DND-41 (cell line): ENCODE results near the gene PYCR2.

Experiments used
- ATAC-seq: fragments of 200-7000 bp; cut with Tn5 transposase; 3 replicates; pipeline ENCODE4 v1.9.1; 2021; ENCODE audit warnings: low read depth; ENCODE audit not compliant: insufficient read depth
- DNase-seq: peaks from one replicate; pipeline ENCODE4 v3.0.0-alpha.2; 2020
- H2AFZ ChIP-seq: 2 replicates; pipeline ENCODE4 v1.6.0; 2012; ENCODE audit warnings: low read depth, low read length
- H3K27ac ChIP-seq: 2 replicates; pipeline ENCODE4 v1.5.1; 2012; ENCODE audit warnings: low read length, inconsistent platforms
- H3K27me3 ChIP-seq: fragments of 200-600 bp; sonication (generic); 2 replicates; pipeline ENCODE4 v1.6.0; 2012; ENCODE audit warnings: low read length, mild to moderate bottlenecking, inconsistent platforms; ENCODE audit not compliant: insufficient read depth, poor library complexity
- H3K36me3 ChIP-seq: 2 replicates; pipeline ENCODE4 v1.5.1; 2012; ENCODE audit warnings: low read length, inconsistent platforms; ENCODE audit not compliant: insufficient read depth
- H3K4me1 ChIP-seq: 2 replicates; pipeline ENCODE4 v1.5.1; 2012; ENCODE audit warnings: mild to moderate bottlenecking, low read length; ENCODE audit not compliant: insufficient read depth
- H3K4me2 ChIP-seq: 2 replicates; pipeline ENCODE4 v1.6.0; 2012; ENCODE audit warnings: mild to moderate bottlenecking, moderate library complexity, low read length, inconsistent platforms; ENCODE audit not compliant: insufficient read depth
- H3K4me3 ChIP-seq, 2 experiments: fragments of 200-600 bp in 1 of 2; shearing (Covaris generic) in 1 of 2; 2 replicates each; pipeline ENCODE4 v1.5.1; 2012 to 2016; ENCODE audit warnings: inconsistent platforms in 2 of 2, low read length in 2 of 2, mild to moderate bottlenecking in 2 of 2, low read depth in 1 of 2, moderate library complexity in 1 of 2
- H3K79me2 ChIP-seq: 2 replicates; pipeline ENCODE4 v1.6.0; 2012; ENCODE audit warnings: low read length, inconsistent platforms; ENCODE audit not compliant: insufficient read depth
- H3K9ac ChIP-seq: 2 replicates; pipeline ENCODE4 v1.6.0; 2012; ENCODE audit warnings: low read depth, mild to moderate bottlenecking, inconsistent platforms, low read length, moderate library complexity
- H3K9me3 ChIP-seq: 2 replicates; pipeline ENCODE4 v1.5.1; 2012; ENCODE audit warnings: low read length, moderate library complexity, mild to moderate bottlenecking, inconsistent platforms; ENCODE audit not compliant: insufficient read depth, severe bottlenecking
- H4K20me1 ChIP-seq: 2 replicates; pipeline ENCODE4 v1.6.0; 2012; ENCODE audit warnings: low read length; ENCODE audit not compliant: insufficient read depth
- EZH2 ChIP-seq: IDR thresholded peaks from 3 replicates; pipeline ENCODE4 v1.6.1; 2012; ENCODE audit warnings: borderline replicate concordance, low read depth, mild to moderate bottlenecking, moderate library complexity, low read length, inconsistent platforms; ENCODE audit not compliant: severe bottlenecking
- TF ChIP-seq, protein P1 (sequence below): IDR thresholded peaks from 2 replicates; pipeline ENCODE4 v1.5.1; 2012; ENCODE audit warnings: borderline replicate concordance, low read length, moderate library complexity, mild to moderate bottlenecking; ENCODE audit not compliant: poor library complexity, severe bottlenecking; ENCODE audit errors: extremely low read depth

Gene PYCR2

GRCh38 chr1:225950905-225951497 is 27.0 kb upstream of the PYCR2 start:
- Histone ChIP-seq H3K79me2 (no peaks in the 10 kb centered on the region), H3K4me3 (no peak overlapping the region), H3K9ac (no peak overlapping the region), H2AFZ (no peak overlapping the region), H3K27ac (no peak overlapping the region), H3K36me3 (no peaks in the 10 kb centered on the region), H3K4me2 (no peak overlapping the region), H4K20me1 (no peaks in the 10 kb centered on the region), H3K27me3 (no peaks in the 10 kb centered on the region), H3K4me1 (no peaks in the 10 kb centered on the region), H3K9me3 (no peaks in the 10 kb centered on the region)
- TF ChIP-seq EZH2, result no peak
- DNase-seq, result no peak
- no peak for ATAC-seq

DNA sequence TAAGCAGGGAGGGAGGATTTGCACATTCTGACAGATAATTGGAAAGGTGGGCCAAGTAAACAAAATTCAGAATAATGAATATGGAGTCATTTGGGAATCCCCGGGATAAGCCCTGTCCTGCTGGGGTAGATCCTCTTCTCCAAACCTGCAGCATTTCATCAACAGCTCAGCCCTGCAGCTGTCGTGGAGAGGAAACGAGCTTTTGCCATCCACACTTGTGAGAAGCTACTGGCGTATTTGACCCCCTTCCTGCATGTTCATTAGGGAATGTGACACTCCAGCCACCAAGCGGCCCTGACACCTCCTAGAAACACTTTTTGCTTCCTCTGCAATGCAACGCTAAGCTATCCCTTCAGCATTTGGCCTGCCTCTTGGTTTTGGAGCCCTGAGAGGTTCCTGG is 25.0 kb upstream of the PYCR2 start:
- no peaks in the 10 kb centered on the region for H4K20me1 ChIP-seq

GRCh38 chr1:225946803-225947202 is 22.8 kb upstream of the PYCR2 start:
- Histone ChIP-seq H3K9ac (no peak overlapping the region), H3K4me2 (no peak overlapping the region), H3K36me3 (no peaks in the 10 kb centered on the region), H3K27ac (no peak overlapping the region), H3K9me3 (no peaks in the 10 kb centered on the region), H2AFZ (no peak overlapping the region), H4K20me1 (no peaks in the 10 kb centered on the region), H3K79me2 (no peaks in the 10 kb centered on the region), H3K4me3 (no peak overlapping the region), H3K27me3 (no peaks in the 10 kb centered on the region), H3K4me1 (no peaks in the 10 kb centered on the region)
- TF ChIP-seq, protein P1, sequence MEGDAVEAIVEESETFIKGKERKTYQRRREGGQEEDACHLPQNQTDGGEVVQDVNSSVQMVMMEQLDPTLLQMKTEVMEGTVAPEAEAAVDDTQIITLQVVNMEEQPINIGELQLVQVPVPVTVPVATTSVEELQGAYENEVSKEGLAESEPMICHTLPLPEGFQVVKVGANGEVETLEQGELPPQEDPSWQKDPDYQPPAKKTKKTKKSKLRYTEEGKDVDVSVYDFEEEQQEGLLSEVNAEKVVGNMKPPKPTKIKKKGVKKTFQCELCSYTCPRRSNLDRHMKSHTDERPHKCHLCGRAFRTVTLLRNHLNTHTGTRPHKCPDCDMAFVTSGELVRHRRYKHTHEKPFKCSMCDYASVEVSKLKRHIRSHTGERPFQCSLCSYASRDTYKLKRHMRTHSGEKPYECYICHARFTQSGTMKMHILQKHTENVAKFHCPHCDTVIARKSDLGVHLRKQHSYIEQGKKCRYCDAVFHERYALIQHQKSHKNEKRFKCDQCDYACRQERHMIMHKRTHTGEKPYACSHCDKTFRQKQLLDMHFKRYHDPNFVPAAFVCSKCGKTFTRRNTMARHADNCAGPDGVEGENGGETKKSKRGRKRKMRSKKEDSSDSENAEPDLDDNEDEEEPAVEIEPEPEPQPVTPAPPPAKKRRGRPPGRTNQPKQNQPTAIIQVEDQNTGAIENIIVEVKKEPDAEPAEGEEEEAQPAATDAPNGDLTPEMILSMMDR, result no peak
- TF ChIP-seq EZH2, result no peak
- ATAC-seq (no peak), DNase-seq (no peak)

More for the DNA sequence above, 25.0 kb upstream of the PYCR2 start:
- Histone ChIP-seq H3K27me3 (no peaks in the 10 kb centered on the region), H3K4me2 (no peak overlapping the region), H3K36me3 (no peaks in the 10 kb centered on the region), H3K4me3 (no peak overlapping the region), H3K79me2 (no peaks in the 10 kb centered on the region), H3K4me1 (no peaks in the 10 kb centered on the region), H2AFZ (no peak overlapping the region), H3K27ac (no peak overlapping the region), H3K9ac (no peak overlapping the region), H3K9me3 (no peaks in the 10 kb centered on the region)
- ATAC-seq (no peak), DNase-seq (no peak)
- TF ChIP-seq EZH2, result no peak
- TF ChIP-seq, protein P1, result no peak

DNA sequence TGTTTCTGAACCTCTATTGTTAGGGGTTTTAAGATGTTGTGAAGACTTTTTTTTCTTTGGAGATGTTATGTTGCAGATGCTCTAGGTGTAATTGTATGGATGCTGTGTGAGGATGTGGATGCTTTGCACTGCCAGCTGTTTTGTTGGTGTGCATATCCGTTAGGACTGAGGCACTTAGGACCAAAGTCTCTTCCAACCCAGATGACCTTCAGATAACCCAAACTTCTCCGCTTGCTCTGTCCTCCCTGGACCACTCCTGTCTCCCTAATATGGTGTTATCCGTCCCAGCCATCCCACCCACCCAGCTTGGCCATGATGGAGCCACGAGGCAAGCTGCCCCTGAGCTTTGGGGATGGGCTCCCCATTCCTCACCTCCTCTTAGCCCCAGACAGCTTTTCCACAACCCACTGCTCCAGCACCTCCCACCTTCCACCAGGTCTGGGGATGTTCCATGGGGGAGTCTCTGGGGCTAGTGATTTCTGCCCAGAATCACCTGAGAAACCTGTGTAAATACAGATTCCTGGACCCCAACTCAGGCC is 22.1 kb upstream of the PYCR2 start:
- no peak overlapping the region for H3K4me2 ChIP-seq
- TF ChIP-seq EZH2, result no peak
- TF ChIP-seq, protein P1, result no peak
- no peaks in the 10 kb centered on the region for H3K27me3 ChIP-seq
- H2AFZ ChIP-seq, result no peak overlapping the region
- H3K9ac ChIP-seq, result no peak overlapping the region
- H3K9me3 ChIP-seq, result no peaks in the 10 kb centered on the region
- H3K4me3 ChIP-seq, result no peak overlapping the region
- H3K4me1 ChIP-seq, result no peaks in the 10 kb centered on the region
- no peak overlapping the region for H3K27ac ChIP-seq
- H3K79me2 ChIP-seq, result no peaks in the 10 kb centered on the region
- DNase-seq (no peak), ATAC-seq (no peak)
- no peaks in the 10 kb centered on the region for H4K20me1 ChIP-seq
- no peaks in the 10 kb centered on the region for H3K36me3 ChIP-seq
